ENCODE data around the gene ARHGAP45. TPM values are rescaled to one million over a fixed set of nuclear protein-coding genes. Genes with fewer than 3 reads are reported as not detected.

ARHGAP45 gene
- total RNA-seq, 2 experiments from 2014 or later, result 123 to 136 TPM

DNA sequence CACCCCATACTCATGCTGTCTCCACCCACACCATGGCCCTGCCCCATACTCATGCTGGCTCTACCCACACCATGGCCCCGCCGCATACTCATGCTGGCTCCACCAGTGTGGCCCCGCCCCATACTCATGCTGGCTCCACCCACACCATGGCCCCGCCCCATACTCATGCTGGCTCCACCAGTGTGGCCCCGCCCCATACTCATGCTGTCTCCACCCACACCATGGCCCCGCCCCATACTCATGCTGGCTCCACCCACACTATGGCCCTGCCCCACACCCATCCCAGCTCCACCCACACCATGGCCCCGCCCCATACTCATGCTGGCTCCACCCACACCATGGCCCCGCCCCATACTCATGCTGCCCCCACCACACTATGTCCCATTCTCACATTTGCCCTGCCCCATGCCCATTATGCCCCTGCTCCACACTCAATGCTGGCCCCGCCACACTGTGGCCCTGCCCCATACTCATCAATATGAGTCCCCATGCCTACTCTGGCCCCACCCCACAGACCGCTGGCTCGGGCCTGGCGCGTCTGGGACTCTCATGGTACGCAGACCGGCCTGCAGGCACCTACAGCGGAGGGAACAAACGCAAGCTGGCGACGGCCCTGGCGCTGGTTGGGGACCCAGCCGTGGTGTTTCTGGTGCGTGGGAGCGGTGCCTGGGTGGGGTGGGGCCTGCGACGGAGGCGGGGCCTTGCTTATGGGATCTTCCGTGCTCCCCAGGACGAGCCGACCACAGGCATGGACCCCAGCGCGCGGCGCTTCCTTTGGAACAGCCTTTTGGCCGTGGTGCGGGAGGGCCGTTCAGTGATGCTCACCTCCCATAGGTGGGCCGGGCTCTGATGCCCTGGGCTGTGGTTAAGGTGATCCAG lies 3.7 kb upstream of the ARHGAP45 start:
- Mint-ChIP-seq H3K36me3 (ENCODE audit: low read depth) (peaks cover 1% of the 10 kb centered on the region), H3K27ac (no peak overlapping the region), H3K9me3 (no peaks in the 10 kb centered on the region), H3K4me1 (ENCODE audit: low read depth) (peaks cover 17% of the 10 kb centered on the region), H3K27me3 (ENCODE audit: low read depth) (no peaks in the 10 kb centered on the region), H3K4me3 (no peak overlapping the region)
- CTCF ChIA-PET, result no interaction called here
- peak; percentile 68 for DNase-seq
- intact Hi-C loops (cut with micrococcal nuclease), result no loop called here

- CTCF ChIA-PET, result interaction anchor here (0.6 to 2.2 kb wide), 11 partner anchors 12 to 128 kb away, joined by 3 to 24 read pairs (median 3); no protein-coding TSS in a partner anchor
- Mint-ChIP-seq H3K9me3 (no peaks in the 10 kb centered on the region), H3K27me3 (ENCODE audit: low read depth) (no peaks in the 10 kb centered on the region), H3K27ac (no peak overlapping the region), H3K4me3 (no peak overlapping the region), H3K36me3 (ENCODE audit: low read depth) (peaks cover 7% of the 10 kb centered on the region), H3K4me1 (ENCODE audit: low read depth) (peaks cover 23% of the 10 kb centered on the region)
- intact Hi-C loops (cut with micrococcal nuclease), result no loop called here
- DNase-seq, result no peak
These were observed 2.9 kb upstream of the ARHGAP45 start for GRCh38 chr19:1063909-1064660.

- Mint-ChIP-seq H3K36me3 (ENCODE audit: low read depth) (peaks cover 12% of the 10 kb centered on the region), H3K4me3 (no peak overlapping the region), H3K9me3 (no peaks in the 10 kb centered on the region), H3K27ac (no peak overlapping the region), H3K4me1 (ENCODE audit: low read depth) (peaks cover 30% of the 10 kb centered on the region), H3K27me3 (ENCODE audit: low read depth) (no peaks in the 10 kb centered on the region)
- intact Hi-C loops (cut with micrococcal nuclease), result loop anchor here (5.0 kb wide), 2 partner anchors 127 to 187 kb away; no protein-coding TSS in a partner anchor
- DNase-seq, result peak; percentile 72
- CTCF ChIA-PET, result interaction anchor here (0.6 to 2.2 kb wide), 14 partner anchors 11 to 129 kb away, joined by 3 to 24 read pairs (median 3); partner anchors contain the start of gene RNU6-2
These were observed 2.0 kb upstream of the ARHGAP45 start for GRCh38 chr19:1064661-1065605.

DNA sequence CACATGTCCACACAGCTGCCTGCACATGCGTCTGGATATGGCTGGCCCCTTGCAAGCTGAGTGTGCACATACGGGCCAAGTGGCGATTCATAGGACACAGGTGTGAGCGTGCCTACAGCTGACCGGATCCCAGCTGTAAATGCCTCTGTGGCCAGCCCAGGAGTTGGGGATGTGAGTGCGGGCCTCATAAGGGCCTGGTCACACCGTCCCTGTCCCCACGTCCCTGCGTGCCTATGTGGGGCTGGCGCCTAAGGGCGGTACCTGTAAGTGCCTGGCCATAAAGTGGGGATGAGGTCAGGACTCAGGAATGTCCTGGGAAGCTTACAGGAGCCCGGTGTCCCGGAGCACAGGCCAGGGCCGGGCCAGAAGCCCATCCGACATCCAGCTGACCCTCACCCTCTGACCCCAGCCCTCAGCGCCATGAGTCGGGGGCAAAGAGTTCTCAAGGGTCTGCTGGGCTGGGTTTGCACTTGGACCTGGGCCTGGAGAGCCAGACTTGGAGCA lies 1.3 kb upstream of the ARHGAP45 start:
- Mint-ChIP-seq H3K27ac (no peak overlapping the region), H3K27me3 (ENCODE audit: low read depth) (no peaks in the 10 kb centered on the region), H3K4me1 (ENCODE audit: low read depth) (peaks cover 35% of the 10 kb centered on the region), H3K9me3 (no peaks in the 10 kb centered on the region), H3K4me3 (no peak overlapping the region), H3K36me3 (ENCODE audit: low read depth) (peaks cover 13% of the 10 kb centered on the region)
- DNase-seq, result no peak
- intact Hi-C loops (cut with micrococcal nuclease), result loop anchor here (2.0 to 5.0 kb wide), 4 partner anchors 17 to 187 kb away; no protein-coding TSS in a partner anchor
- CTCF ChIA-PET, result interaction anchor here (1.0 to 2.2 kb wide), 2 partner anchors 10 to 128 kb away, joined by 4 to 24 read pairs; no protein-coding TSS in a partner anchor

DNA sequence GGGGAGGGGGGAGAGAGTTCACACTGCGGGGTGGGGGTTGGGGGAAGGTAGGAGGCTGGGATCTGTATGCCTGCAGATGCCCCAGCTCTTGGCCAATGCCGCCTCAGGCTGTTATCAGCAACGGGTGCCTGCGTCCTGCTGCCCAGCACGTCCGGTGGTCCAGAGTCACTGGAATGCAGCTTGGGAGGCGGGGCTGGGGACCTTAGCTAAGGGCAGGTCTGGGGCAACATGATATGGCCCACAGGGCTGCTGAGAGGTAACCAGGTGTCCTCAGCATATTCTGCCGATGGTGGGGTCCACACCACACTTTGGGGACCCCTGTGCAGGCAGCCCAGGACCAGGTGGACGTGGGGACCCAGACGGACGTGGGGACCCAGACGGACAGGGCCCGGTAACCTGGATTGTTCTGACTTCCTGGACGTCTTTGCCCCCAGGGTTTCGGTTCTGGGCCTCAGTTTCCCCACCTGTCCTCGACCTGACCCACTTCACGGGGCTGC lies 668 bp upstream of the ARHGAP45 start:
- Mint-ChIP-seq H3K27me3 (ENCODE audit: low read depth) (no peaks in the 10 kb centered on the region), H3K36me3 (ENCODE audit: low read depth) (peaks cover 13% of the 10 kb centered on the region), H3K4me1 (ENCODE audit: low read depth) (peaks cover 35% of the 10 kb centered on the region), H3K27ac (no peak overlapping the region), H3K4me3 (peak overlapping the region; percentile 68), H3K9me3 (no peaks in the 10 kb centered on the region)
- intact Hi-C loops (cut with micrococcal nuclease), result loop anchor here (2.0 to 5.0 kb wide), 4 partner anchors 17 to 186 kb away; no protein-coding TSS in a partner anchor
- DNase-seq, result no peak
- CTCF ChIA-PET, result interaction anchor here (0.7 to 2.2 kb wide), 6 partner anchors 9 to 127 kb away, joined by 3 to 24 read pairs (median 4); no protein-coding TSS in a partner anchor

DNA sequence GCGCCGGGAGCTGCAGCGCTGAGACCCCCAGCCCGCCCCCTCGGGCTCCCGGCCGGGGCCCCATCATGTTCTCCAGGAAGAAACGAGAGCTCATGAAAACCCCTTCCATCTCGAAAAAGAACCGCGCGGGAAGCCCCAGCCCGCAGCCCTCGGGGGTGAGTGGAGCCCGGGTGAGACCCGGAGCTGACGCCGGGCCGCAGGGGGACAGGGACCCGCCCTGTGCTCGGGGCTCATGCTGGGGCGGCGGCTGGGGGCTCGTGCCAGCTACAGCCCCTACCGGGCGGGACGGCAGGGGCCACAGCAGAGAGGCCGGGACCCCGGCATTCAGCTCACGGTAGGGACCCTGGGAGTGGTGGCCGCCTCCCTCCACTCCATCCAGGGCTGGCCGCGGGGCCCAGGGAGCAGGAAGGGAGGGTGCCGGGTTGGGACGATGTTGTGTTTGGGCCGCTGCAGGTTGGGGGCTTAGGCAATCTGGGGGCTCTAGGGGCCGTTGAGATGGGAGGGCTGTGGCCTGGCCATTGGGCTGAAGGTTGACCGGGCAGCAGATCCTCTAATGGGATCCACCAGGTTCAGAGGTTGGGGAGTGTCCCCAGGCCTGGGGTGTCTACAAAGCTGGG lies 482 bp downstream of the ARHGAP45 start:
- no peaks in the 10 kb centered on the region for H3K27me3 Mint-ChIP-seq (ENCODE audit: low read depth)
- DNase-seq, result peak; percentile 78
- intact Hi-C loops (cut with micrococcal nuclease), result loop anchor here (2.0 to 5.0 kb wide), 4 partner anchors 15 to 185 kb away; no protein-coding TSS in a partner anchor
- H3K4me1 Mint-ChIP-seq (ENCODE audit: low read depth), result peaks cover 44% of the 10 kb centered on the region
- no peaks in the 10 kb centered on the region for H3K9me3 Mint-ChIP-seq
- H3K36me3 Mint-ChIP-seq (ENCODE audit: low read depth), result peaks cover 19% of the 10 kb centered on the region
- H3K27ac Mint-ChIP-seq, result peak overlapping the region; percentile 94
- CTCF ChIA-PET, result interaction anchor here (0.6 to 1.9 kb wide), 7 partner anchors 9 to 177 kb away, joined by 3 to 8 read pairs (median 3); no protein-coding TSS in a partner anchor
- peak overlapping the region; percentile 96 for H3K4me3 Mint-ChIP-seq

DNA sequence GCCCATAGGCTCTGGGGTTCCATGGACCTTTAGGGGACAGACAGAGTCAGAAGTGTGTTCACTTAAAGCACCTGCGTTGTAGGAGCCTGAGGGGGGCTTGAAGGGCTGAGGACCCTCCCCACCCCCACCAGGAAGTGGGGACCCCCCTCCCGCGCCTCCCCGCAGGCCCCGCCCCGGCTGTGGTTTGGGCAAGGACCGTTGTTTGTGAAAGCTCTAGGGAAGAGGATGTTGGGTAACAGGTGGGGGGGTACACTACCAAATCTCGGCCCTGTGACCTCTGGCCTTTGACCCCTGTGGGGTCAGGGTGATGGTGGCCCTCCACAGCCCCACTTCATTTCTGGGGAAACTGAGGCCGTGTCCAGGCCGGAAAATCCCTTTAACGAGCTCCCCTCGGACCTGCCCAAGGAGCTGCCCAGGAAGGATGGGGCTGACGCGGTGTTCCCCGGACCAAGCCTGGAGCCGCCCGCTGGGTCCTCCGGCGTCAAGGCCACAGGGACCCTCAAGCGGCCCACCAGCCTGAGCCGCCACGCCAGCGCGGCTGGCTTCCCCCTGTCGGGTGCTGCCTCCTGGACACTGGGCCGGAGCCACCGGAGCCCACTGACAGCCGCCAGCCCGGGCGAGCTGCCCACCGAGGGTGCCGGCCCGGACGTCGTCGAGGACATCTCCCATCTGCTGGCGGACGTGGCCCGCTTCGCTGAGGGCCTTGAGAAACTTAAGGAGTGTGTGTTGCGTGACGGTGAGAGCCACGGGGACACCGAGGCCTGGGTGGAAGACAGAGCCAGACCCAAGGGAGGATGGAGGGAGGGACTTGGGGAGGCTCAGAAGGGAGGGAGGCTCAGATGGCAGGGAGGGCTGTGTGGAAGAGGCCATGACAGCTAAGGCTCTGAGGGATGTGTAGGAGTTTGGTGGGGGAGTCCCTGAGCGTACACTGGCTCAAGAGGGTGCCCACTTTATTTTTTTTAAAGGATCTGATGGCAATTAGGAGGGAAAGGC lies 1.3 kb downstream of the ARHGAP45 start:
- Mint-ChIP-seq H3K36me3 (ENCODE audit: low read depth) (peaks cover 22% of the 10 kb centered on the region), H3K9me3 (no peaks in the 10 kb centered on the region), H3K4me1 (ENCODE audit: low read depth) (peaks cover 50% of the 10 kb centered on the region), H3K4me3 (peak overlapping the region; percentile 96), H3K27me3 (ENCODE audit: low read depth) (no peaks in the 10 kb centered on the region), H3K27ac (peak overlapping the region; percentile 94)
- intact Hi-C loops (cut with micrococcal nuclease), result loop anchor here (1.0 to 5.0 kb wide), 7 partner anchors 9 to 184 kb away; partner anchors contain the start of genes GPX4, POLR2E, RNU6-2 and TMEM259
- CTCF ChIA-PET, result interaction anchor here (0.6 to 1.9 kb wide), 5 partner anchors 8 to 205 kb away, joined by 3 to 8 read pairs (median 3); no protein-coding TSS in a partner anchor
- DNase-seq, result peak; percentile 86

DNA sequence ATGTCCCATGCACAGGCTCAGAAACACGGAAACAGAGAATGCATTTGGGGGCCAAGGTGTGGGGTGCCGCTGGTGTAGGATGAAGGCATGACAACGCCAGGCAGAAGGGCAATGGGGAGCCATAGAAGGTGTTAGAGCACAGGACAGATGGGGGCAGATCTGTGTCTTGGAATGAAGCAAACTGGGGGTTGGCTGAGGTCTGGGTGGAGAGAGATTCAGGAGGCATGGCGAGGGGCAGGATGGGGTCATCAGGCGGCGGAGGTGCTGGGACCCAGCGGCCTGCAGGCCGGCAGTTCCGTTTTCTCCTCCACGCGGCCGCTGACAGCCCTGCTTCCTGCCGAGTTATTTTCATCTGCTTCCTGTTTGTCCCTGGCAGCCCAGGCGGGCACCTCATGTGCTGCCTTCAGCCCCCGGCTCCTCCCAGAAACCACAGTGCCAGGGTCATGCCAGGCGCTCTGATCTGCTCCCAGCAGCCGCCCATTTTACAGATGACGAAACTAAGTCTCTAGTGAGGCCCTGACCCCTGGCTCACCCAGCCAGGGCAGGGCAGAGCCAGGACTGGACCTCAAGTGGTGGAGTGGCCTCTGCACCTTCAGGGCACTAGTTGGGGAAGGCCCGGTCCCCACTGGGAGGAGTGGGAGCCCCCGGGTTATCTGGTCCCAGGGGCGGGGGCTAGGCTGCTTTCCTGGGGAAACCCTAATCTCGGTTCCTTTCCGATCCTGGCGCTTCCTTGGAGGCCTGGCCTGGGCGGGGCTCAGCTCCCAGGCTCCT lies 2.2 kb downstream of the ARHGAP45 start:
- H3K4me1 Mint-ChIP-seq (ENCODE audit: low read depth), result peaks cover 55% of the 10 kb centered on the region
- intact Hi-C loops (cut with micrococcal nuclease), result loop anchor here (1.0 to 5.0 kb wide), 6 partner anchors 8 to 183 kb away; partner anchors contain the start of genes GPX4, RNU6-2 and TMEM259
- no peaks in the 10 kb centered on the region for H3K9me3 Mint-ChIP-seq
- H3K36me3 Mint-ChIP-seq (ENCODE audit: low read depth), result peaks cover 24% of the 10 kb centered on the region
- peak overlapping the region; percentile 96 for H3K4me3 Mint-ChIP-seq
- DNase-seq, result peak; percentile 75
- peak overlapping the region; percentile 92 for H3K27ac Mint-ChIP-seq
- H3K27me3 Mint-ChIP-seq (ENCODE audit: low read depth), result no peaks in the 10 kb centered on the region
- CTCF ChIA-PET, result no interaction called here

DNA sequence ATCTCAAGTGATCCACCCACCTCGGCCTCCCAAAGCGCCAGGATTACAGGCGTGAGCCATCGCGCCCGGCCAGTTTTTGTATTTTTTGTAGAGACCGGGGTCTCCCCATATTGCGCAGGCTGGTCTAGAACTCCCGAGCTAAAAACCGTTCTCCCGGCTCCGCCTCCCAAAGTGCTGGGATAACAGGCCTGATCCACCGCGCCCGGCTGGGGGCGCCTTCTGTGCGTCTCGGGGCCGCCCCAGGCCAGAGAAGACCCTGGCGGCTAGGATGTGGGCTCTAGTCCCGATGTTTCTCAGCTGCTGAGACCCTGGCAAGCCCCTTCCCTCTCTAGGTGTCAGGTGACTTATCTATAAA lies 3.6 kb downstream of the ARHGAP45 start:
- Mint-ChIP-seq H3K27ac (no peak overlapping the region), H3K4me1 (ENCODE audit: low read depth) (peaks cover 51% of the 10 kb centered on the region), H3K27me3 (ENCODE audit: low read depth) (no peaks in the 10 kb centered on the region), H3K9me3 (no peaks in the 10 kb centered on the region), H3K4me3 (no peak overlapping the region), H3K36me3 (ENCODE audit: low read depth) (peaks cover 29% of the 10 kb centered on the region)
- intact Hi-C loops (cut with micrococcal nuclease), result no loop called here
- no peak for DNase-seq
- CTCF ChIA-PET, result no interaction called here

All from activated naive CD4-positive, alpha-beta T cell treated with anti-CD3 and anti-CD28 coated beads for 36 hours (primary cell).